Heart right ventricle (tissue), 16 donors: ENCODE data around the gene ABCA7. TPM values are rescaled to one million over a fixed set of nuclear protein-coding genes. Genes with fewer than 3 reads are reported as not detected.

Experiments used
- ATAC-seq, 8 donors: fragments of 200-7000 bp; cut with Tn5 transposase; one replicate each; pipeline ENCODE4 v1.9.1; 2020; ENCODE audit warnings: mild to moderate bottlenecking in 8 of 8, moderate library complexity in 8 of 8, moderate number of reproducible peaks in 1 of 8
- DNase-seq, 2 donors: peaks; one replicate each; pipeline ENCODE4 v3.0.0-alpha.2; 2020
- H3K27ac ChIP-seq, 10 donors: fragments of 200-600 bp; sonication (generic) in 2 of 10; one replicate each; pipeline versions ENCODE4 v1.5.0 to v1.8.0; 2020 to 2022; ENCODE audit warnings: mild to moderate bottlenecking in 3 of 10
- H3K27me3 ChIP-seq, 7 donors: fragments of 200-600 bp; one replicate each; pipeline ENCODE4 v1.8.0; 2021 to 2022; ENCODE audit warnings: mild to moderate bottlenecking in 2 of 7
- H3K36me3 ChIP-seq, 9 donors: fragments of 200-600 bp; sonication (generic) in 1 of 9; one replicate each; pipeline versions ENCODE4 v1.5.0 to v1.8.0; 2020 to 2022; ENCODE audit warnings: mild to moderate bottlenecking in 2 of 9
- H3K4me1 ChIP-seq, 9 donors: fragments of 200-600 bp; sonication (generic) in 1 of 9; one replicate each; pipeline versions ENCODE4 v1.5.0 to v1.8.0; 2020 to 2022; ENCODE audit warnings: mild to moderate bottlenecking in 4 of 9
- H3K4me3 ChIP-seq, 10 donors: fragments of 200-600 bp; sonication (generic) in 2 of 10; one replicate each; pipeline versions ENCODE4 v1.5.0 to v1.8.0; 2020 to 2022; ENCODE audit warnings: mild to moderate bottlenecking in 7 of 10, moderate library complexity in 2 of 10
- H3K9me3 ChIP-seq, 11 donors: fragments of 200-600 bp in 10 of 11; sonication (generic) in 2 of 11; one replicate each; pipeline versions ENCODE4 v1.5.0 to v1.8.0; 2013 to 2022; ENCODE audit warnings: mild to moderate bottlenecking in 2 of 11, control low read depth in 1 of 11, moderate library complexity in 1 of 11
- CTCF ChIP-seq, 9 donors: fragments of 200-600 bp; sonication (generic) in 2 of 9; IDR thresholded peaks; one replicate each; pipeline versions ENCODE4 v1.5.0 to v1.8.0; 2021 to 2022; ENCODE audit warnings: antibody characterized with exemption in 9 of 9, mild to moderate bottlenecking in 5 of 9, moderate library complexity in 1 of 9
- WGBS, 2 donors: extraction: QIAGEN DNeasy Blood & Tissue Kit; methylation state at CpG; one replicate each; pipeline ENCODE4 v1.1.7; 2013; ENCODE audit warnings: inconsistent platforms in 1 of 2; 5-methylcytosine and 5-hydroxymethylcytosine counted together
- intact Hi-C, 10 donors: fragments of 100-400 bp; cut with DNase I; formaldehyde crosslinking; loops; one replicate each; pipeline versions ENCODE4 v1.11.1 to v1.14.2; 2022
- polyA plus RNA-seq, 2 donors: library from polyadenylated mRNA; stranded (reverse); fragments of 200-250 nt; gene quantifications; one replicate each; pipeline ENCODE4 v1.2.3, GENCODE V29; 2013
- total RNA-seq, 10 donors: library from RNA; stranded (reverse); fragmentation: NEBNext Ultra II Directional in 3 of 10; extraction: Animal tissue kit (Norgen Biotek cat#: 25700) in 3 of 10; gene quantifications; one replicate each; pipeline versions ENCODE4 v1.2.1 to v1.2.4, GENCODE V29; 2021 to 2023
- donor health status: Arrhythmogenic right ventricular cardiomyopathy.
- donor health status: ischemic (EF 13 %, LVEDD 7.1; RV severe dilation, severe dysfunction).
- donor health status: healthy with polysubstance abuse.
- donor health status: DM: no; HTN: yes; CAD: no.
- donor health status: DM: no; HTN: no; CAD: no.
- donor health status: ischemic (EF 25% LVEDD 6.9; RV normal size, moderate dysfunction).
- donor health status: ischemic (EF 25% LVEDD 5.7; RV mildly dilated, moderate dysfunction).
- donor health status: healthy.
- donor health status: DM: yes; HTN: yes; CAD: no.
- donor health status: Ischemic cardiomyopathy.
- donor health status: ischemic (EF 35%, LVEDD 5.7; RV mildly dilated, moderate dysfunction).
- donor health status: nonischemic (EF 11% LVEDD 7.7; RV severe dilation, severe dysfunction).
- donor health status: DM: yes; HTN: yes; CAD: no.
- donor health status: PGD.
- donor health status: ischemic (EF 29% LVEDD 5.4; RV normal size, mild dysfunction).
- donor health status: nonischemic (EF 23%, LVEDD 6.1; RV moderate dilation, normal function).

The ABCA7 gene
- total and polyA plus RNA-seq, 12 donors, result 2.7 to 23.4 (median 5.6) TPM

DNA sequence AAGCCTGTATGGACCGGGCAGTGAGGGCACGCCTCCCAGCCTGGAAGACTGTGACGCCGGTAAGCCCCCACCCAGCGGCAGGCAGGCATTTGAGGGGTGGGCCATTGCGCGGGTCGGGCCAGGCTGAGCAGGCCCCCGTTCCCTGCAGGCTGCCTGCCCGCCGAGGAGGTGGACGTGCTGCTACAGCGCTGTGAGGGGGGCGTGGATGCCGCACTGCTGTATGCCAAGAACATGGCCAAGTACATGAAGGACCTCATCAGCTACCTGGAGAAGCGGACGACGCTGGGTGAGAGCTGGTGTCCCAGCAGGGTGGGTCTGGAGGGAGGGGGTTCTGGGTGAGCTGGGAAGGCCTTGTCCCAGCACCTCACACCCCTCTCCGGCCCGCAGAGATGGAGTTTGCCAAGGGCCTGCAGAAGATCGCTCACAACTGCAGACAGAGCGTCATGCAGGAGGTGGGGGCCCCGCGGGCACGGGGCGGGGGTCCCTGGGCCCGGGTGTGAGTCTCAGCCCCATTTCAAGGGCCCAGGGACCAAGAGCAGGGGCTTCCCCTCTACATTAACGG, 34.1 kb downstream of the ABCA7 start:
- Histone ChIP-seq H3K9me3 (no peaks in the 10 kb centered on the region), H3K27me3 (peaks cover 16 to 41% (median 30%) of the 10 kb centered on the region in 7 donors), H3K4me1 (peaks cover 0 to 76% (median 13%) of the 10 kb centered on the region in 9 donors), H3K27ac (peak overlapping the region in 2 of 10 donors; percentile 19 to 81), H3K36me3 (peaks cover 0 to 55% (median 0%) of the 10 kb centered on the region in 9 donors), H3K4me3 (peak overlapping the region in 4 of 10 donors; percentile 15 to 40 (median 33))
- 85% methylated on average over 27 to 28 of the region's 28 CpGs for WGBS, 2 donors
- no peak for TF ChIP-seq CTCF (IDR thresholded peaks at IDR 0.05)
- peak in 1 of 8 donors; percentile 6 for ATAC-seq
- intact Hi-C loops, result no loop called here
- no peak for DNase-seq

- Histone ChIP-seq H3K4me3 (peak overlapping the region in 5 of 10 donors; percentile 13 to 40 (median 29)), H3K27me3 (peaks cover 10 to 34% (median 23%) of the 10 kb centered on the region in 7 donors), H3K9me3 (no peaks in the 10 kb centered on the region), H3K36me3 (peaks cover 0 to 62% (median 0%) of the 10 kb centered on the region in 9 donors), H3K4me1 (peaks cover 0 to 70% (median 8%) of the 10 kb centered on the region in 9 donors), H3K27ac (peak overlapping the region in 2 of 10 donors; percentile 19 to 81)
- no peak for TF ChIP-seq CTCF (IDR thresholded peaks at IDR 0.05)
- 63 to 69% methylated on average over 51 to 54 of the region's 54 CpGs for WGBS, 2 donors
- DNase-seq (peak; percentile 78 to 85), ATAC-seq (peak; percentile 26 to 54 (median 42))
- intact Hi-C loops, result no loop called here
These were observed 34.8 kb downstream of the ABCA7 start for GRCh38 chr19:1074544-1075283.

DNA sequence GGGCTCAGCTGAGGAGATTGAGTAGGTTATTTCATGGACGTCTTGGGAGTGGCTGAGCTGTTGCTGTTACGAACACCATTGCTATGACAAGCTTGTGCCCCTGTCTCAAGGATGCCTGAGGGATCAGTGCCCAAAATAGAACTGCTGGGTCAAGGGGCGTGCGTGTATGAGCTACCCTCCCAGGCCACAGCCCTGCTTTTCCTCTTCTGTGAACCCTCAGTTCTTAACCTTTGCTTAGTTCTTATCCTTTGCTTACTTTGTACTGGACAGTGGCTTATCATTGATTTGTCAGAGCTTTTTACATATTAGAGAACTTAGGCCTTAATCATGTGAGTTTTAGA, 36.1 kb downstream of the ABCA7 start:
- Histone ChIP-seq H3K4me3 (no peak overlapping the region), H3K4me1 (peaks cover 0 to 57% (median 5%) of the 10 kb centered on the region in 9 donors), H3K36me3 (peaks cover 0 to 62% (median 0%) of the 10 kb centered on the region in 9 donors), H3K27ac (peak overlapping the region in 1 of 10 donors; percentile 75), H3K27me3 (peaks cover 2 to 21% (median 10%) of the 10 kb centered on the region in 7 donors), H3K9me3 (no peaks in the 10 kb centered on the region)
- 75 to 87% methylated on average over 4 of the region's 4 CpGs for WGBS, 2 donors
- DNase-seq (no peak), ATAC-seq (no peak)
- no peak for TF ChIP-seq CTCF (IDR thresholded peaks at IDR 0.05)
- intact Hi-C loops, result no loop called here

GRCh38 chr19:1076951-1077350, 37.0 kb downstream of the ABCA7 start:
- intact Hi-C loops, result no loop called here
- DNase-seq (peak; percentile 42 to 65), ATAC-seq (peak in 6 of 8 donors; percentile 28 to 55 (median 45))
- peak overlapping the region in 1 of 10 donors; percentile 75 for H3K27ac ChIP-seq
- H3K4me3 ChIP-seq, result peak overlapping the region in 1 of 10 donors; percentile 40
- no peaks in the 10 kb centered on the region for H3K9me3 ChIP-seq
- peaks cover 0 to 12% (median 2%) of the 10 kb centered on the region in 7 donors for H3K27me3 ChIP-seq
- peaks cover 0 to 60% (median 0%) of the 10 kb centered on the region in 9 donors for H3K4me1 ChIP-seq
- peaks cover 0 to 64% (median 0%) of the 10 kb centered on the region in 9 donors for H3K36me3 ChIP-seq
- WGBS, 2 donors, result 56 to 60% methylated on average over 16 of the region's 16 CpGs
- no peak for TF ChIP-seq CTCF (IDR thresholded peaks at IDR 0.05)
